Measurements from ENCODE around the gene SRGN. TPM values are rescaled to one million over a fixed set of nuclear protein-coding genes. Genes with fewer than 3 reads are reported as not detected.

Gene SRGN
- total and polyA plus RNA-seq, 2 donors (not counting 1 experiment from before 2014, with no cell fraction given): 47.3 to 52.3 TPM

DNA sequence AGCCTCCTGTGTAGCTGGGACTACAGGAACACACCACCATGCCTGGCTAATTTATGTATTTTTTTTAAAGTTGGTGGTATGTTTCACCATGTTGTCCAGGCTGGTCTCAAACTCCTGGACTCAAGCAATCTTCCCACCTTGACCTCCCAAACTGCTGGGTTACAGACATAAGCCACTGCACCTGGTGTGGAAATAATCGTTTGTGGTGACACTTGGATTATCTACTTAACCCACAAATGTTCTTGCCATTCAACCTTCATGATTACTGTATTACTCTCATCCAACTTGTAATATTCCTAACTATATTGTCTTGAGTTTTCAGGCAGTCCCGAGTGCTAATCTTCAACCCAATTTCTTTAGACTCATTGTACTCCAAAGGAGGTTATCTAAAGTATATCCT, 9.6 kb upstream of the SRGN start:
- CTCF ChIA-PET: no interaction called here
- H3K4me1 Mint-ChIP-seq: no peaks in the 10 kb centered on the region

DNA sequence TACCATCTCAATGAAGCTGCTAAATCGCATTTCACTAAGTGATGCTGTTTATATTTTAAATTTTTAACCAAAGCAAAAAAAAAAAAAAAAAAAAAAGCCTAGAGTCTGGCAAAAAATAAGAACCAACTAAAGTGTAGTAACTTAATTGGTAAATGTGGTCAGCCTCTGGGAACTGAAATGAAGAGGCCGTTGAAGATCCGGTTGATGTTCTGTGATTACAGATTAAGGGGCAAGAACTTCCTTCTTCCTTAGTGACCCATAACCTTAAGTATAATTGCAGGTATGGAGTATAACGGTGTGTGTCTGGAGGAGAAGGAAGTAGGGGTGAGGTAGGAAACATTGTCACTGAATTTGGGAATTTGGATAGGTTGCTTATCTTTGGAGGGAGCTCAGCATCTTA, 7.7 kb upstream of the SRGN start:
- ATAC-seq (ENCODE audit: low read depth): no peak
- POLR2A ChIA-PET: interaction anchor here (0.6 kb wide), 1 partner anchor 68 kb away, joined by 5 read pairs; no protein-coding TSS in a partner anchor

More for the DNA sequence above, 9.6 kb upstream of the SRGN start:
- H3K4me2 ChIP-seq (replicated peaks; ENCODE audit: low read depth, low read length, poor library complexity, severe bottlenecking): no peak overlapping the region
- no peak overlapping the region for H3K4me3 ChIP-seq (ENCODE audit: control extremely low read depth in 1 of 5, extremely low read depth in 1 of 5, insufficient read depth in 1 of 5, low read depth in 2 of 5, low read length in 4 of 5)
- H3K27me3 ChIP-seq (replicated peaks in 1 of 4; ENCODE audit: control extremely low read depth in 1 of 4, control insufficient read depth in 3 of 4, insufficient read depth in 4 of 4, low read length in 3 of 4): no peaks in the 10 kb centered on the region
- H2AFZ ChIP-seq (ENCODE audit: insufficient read depth, low read depth, low read length, poor library complexity, severe bottlenecking): no peak overlapping the region
- H4K20me1 ChIP-seq (ENCODE audit: control insufficient read depth, insufficient read depth, low read length, poor library complexity, severe bottlenecking): no peaks in the 10 kb centered on the region
- TF ChIP-seq EZH2 (IDR thresholded peaks at IDR 0.05; ENCODE audit: borderline replicate concordance, insufficient read depth, low read depth, low read length, poor library complexity, severe bottlenecking): no peak
- TF ChIP-seq, protein P1, sequence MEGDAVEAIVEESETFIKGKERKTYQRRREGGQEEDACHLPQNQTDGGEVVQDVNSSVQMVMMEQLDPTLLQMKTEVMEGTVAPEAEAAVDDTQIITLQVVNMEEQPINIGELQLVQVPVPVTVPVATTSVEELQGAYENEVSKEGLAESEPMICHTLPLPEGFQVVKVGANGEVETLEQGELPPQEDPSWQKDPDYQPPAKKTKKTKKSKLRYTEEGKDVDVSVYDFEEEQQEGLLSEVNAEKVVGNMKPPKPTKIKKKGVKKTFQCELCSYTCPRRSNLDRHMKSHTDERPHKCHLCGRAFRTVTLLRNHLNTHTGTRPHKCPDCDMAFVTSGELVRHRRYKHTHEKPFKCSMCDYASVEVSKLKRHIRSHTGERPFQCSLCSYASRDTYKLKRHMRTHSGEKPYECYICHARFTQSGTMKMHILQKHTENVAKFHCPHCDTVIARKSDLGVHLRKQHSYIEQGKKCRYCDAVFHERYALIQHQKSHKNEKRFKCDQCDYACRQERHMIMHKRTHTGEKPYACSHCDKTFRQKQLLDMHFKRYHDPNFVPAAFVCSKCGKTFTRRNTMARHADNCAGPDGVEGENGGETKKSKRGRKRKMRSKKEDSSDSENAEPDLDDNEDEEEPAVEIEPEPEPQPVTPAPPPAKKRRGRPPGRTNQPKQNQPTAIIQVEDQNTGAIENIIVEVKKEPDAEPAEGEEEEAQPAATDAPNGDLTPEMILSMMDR (IDR thresholded peaks at IDR 0.05): no peak
- H3K79me2 ChIP-seq (ENCODE audit: control insufficient read depth, insufficient read depth, low read length): no peaks in the 10 kb centered on the region
- no CpG with 5 or more reads among the region's 2 CpGs for WGBS (ENCODE audit: insufficient coverage)
- no peaks in the 10 kb centered on the region for H3K36me3 ChIP-seq (replicated peaks in 1 of 2; ENCODE audit: control extremely low read depth in 1 of 2, control insufficient read depth in 1 of 2, extremely low read depth in 1 of 2, insufficient read depth in 2 of 2, low read length in 1 of 2)
- Mint-ChIP-seq H3K27ac (no peak overlapping the region), H3K27me3 (no peaks in the 10 kb centered on the region), H3K9me3 (ENCODE audit: insufficient read depth) (no peaks in the 10 kb centered on the region), H3K4me3 (no peak overlapping the region)
- DNase-seq (no peak), ATAC-seq (ENCODE audit: low read depth) (no peak)
- POLR2A ChIA-PET: no interaction called here
- intact Hi-C loops (cut with micrococcal nuclease): no loop called here
- no peak overlapping the region for H3K9ac ChIP-seq (ENCODE audit: low read length)
- H3K27ac ChIP-seq (ENCODE audit: low read length in 2 of 2): no peak overlapping the region
- H3K9me3 ChIP-seq (ENCODE audit: control extremely low read depth in 1 of 3, control insufficient read depth in 2 of 3, insufficient read depth in 1 of 3, low read length in 2 of 3): no peaks in the 10 kb centered on the region
- H3K4me1 ChIP-seq (ENCODE audit: control insufficient read depth in 2 of 2, insufficient read depth in 2 of 2, low read length in 2 of 2): no peaks in the 10 kb centered on the region

More for the DNA sequence above, 7.7 kb upstream of the SRGN start:
- no peaks in the 10 kb centered on the region for H3K4me1 ChIP-seq (ENCODE audit: control insufficient read depth in 2 of 2, insufficient read depth in 2 of 2, low read length in 2 of 2)
- H2AFZ ChIP-seq (ENCODE audit: insufficient read depth, low read depth, low read length, poor library complexity, severe bottlenecking): no peak overlapping the region
- CTCF ChIA-PET: interaction anchor here (0.7 to 1.6 kb wide), 3 partner anchors 11 to 556 kb away, joined by 3 to 5 read pairs (median 4); no protein-coding TSS in a partner anchor
- Mint-ChIP-seq H3K4me1 (no peaks in the 10 kb centered on the region), H3K4me3 (no peak overlapping the region), H3K9me3 (ENCODE audit: insufficient read depth) (no peaks in the 10 kb centered on the region), H3K27ac (no peak overlapping the region), H3K27me3 (no peaks in the 10 kb centered on the region)
- no peak overlapping the region for H3K4me2 ChIP-seq (replicated peaks; ENCODE audit: low read depth, low read length, poor library complexity, severe bottlenecking)
- H3K27ac ChIP-seq (ENCODE audit: low read length in 2 of 2): no peak overlapping the region
- no peaks in the 10 kb centered on the region for H3K36me3 ChIP-seq (replicated peaks in 1 of 2; ENCODE audit: control extremely low read depth in 1 of 2, control insufficient read depth in 1 of 2, extremely low read depth in 1 of 2, insufficient read depth in 2 of 2, low read length in 1 of 2)
- H3K79me2 ChIP-seq (ENCODE audit: control insufficient read depth, insufficient read depth, low read length): no peaks in the 10 kb centered on the region
- no peaks in the 10 kb centered on the region for H3K9me3 ChIP-seq (ENCODE audit: control extremely low read depth in 1 of 3, control insufficient read depth in 2 of 3, insufficient read depth in 1 of 3, low read length in 2 of 3)
- DNase-seq: no peak
- H3K9ac ChIP-seq (ENCODE audit: low read length): no peak overlapping the region
- no peak for TF ChIP-seq EZH2 (IDR thresholded peaks at IDR 0.05; ENCODE audit: borderline replicate concordance, insufficient read depth, low read depth, low read length, poor library complexity, severe bottlenecking)
- TF ChIP-seq, protein P1 (IDR thresholded peaks at IDR 0.05): no peak
- intact Hi-C loops (cut with micrococcal nuclease): no loop called here
- H3K4me3 ChIP-seq (ENCODE audit: control extremely low read depth in 1 of 5, extremely low read depth in 1 of 5, insufficient read depth in 1 of 5, low read depth in 2 of 5, low read length in 4 of 5): no peak overlapping the region
- H4K20me1 ChIP-seq (ENCODE audit: control insufficient read depth, insufficient read depth, low read length, poor library complexity, severe bottlenecking): no peaks in the 10 kb centered on the region
- WGBS (ENCODE audit: insufficient coverage): 20% methylated on average over 1 of the region's 4 CpGs
- no peaks in the 10 kb centered on the region for H3K27me3 ChIP-seq (replicated peaks in 1 of 4; ENCODE audit: control extremely low read depth in 1 of 4, control insufficient read depth in 3 of 4, insufficient read depth in 4 of 4, low read length in 3 of 4)
